Testis (tissue), 3 donors: ENCODE data around the gene ZNF804B. TPM values are rescaled to one million over a fixed set of nuclear protein-coding genes. Genes with fewer than 3 reads are reported as not detected.

ENCODE experiments used
- DNase-seq: peaks from one replicate; pipeline ENCODE4 v3.0.0-alpha.2; 2019
- H3K27ac ChIP-seq, 2 donors: fragments of 200-600 bp; sonication (generic); one replicate each; pipeline ENCODE4 v1.5.1; 2019
- H3K27me3 ChIP-seq: fragments of 200-600 bp; sonication (generic); one replicate; pipeline ENCODE4 v1.5.1; 2019
- H3K36me3 ChIP-seq: fragments of 200-600 bp; sonication (generic); one replicate; pipeline ENCODE4 v1.5.1; 2017; ENCODE audit warnings: low read depth; ENCODE audit errors: missing control alignments
- H3K4me1 ChIP-seq: fragments of 200-600 bp; sonication (generic); one replicate; pipeline ENCODE4 v1.5.1; 2019
- H3K4me3 ChIP-seq, 2 donors: fragments of 200-600 bp; sonication (generic); one replicate each; pipeline ENCODE4 v1.5.1; 2017 to 2019
- H3K9me3 ChIP-seq: fragments of 200-600 bp; sonication (generic); one replicate; pipeline ENCODE4 v1.5.1; 2017
- CTCF ChIP-seq, 3 experiments: fragments of 450-650 bp in 2 of 3; fragments of 200-600 bp in 1 of 3; sonication (generic) in 1 of 3; IDR thresholded peaks; one replicate each; pipeline ENCODE4 v1.5.1; 2016 to 2019; ENCODE audit warnings: antibody characterized with exemption in 3 of 3, mild to moderate bottlenecking in 2 of 3, moderate library complexity in 1 of 3
- POLR2A ChIP-seq: fragments of 450-650 bp; IDR thresholded peaks from one replicate; pipeline ENCODE4 v1.6.1; 2017; ENCODE audit warnings: antibody characterized with exemption, mild to moderate bottlenecking, moderate library complexity
- WGBS, 2 donors: methylation state at CpG; one replicate each; pipeline ENCODE4 v1.1.5; 2018; 5-methylcytosine and 5-hydroxymethylcytosine counted together
- intact Hi-C: fragments of 100-400 bp; cut with DNase I; formaldehyde crosslinking; loops from one replicate; pipeline ENCODE4 v1.15.1; 2023; ENCODE audit warnings: low total_unique reads
- polyA plus RNA-seq: library from polyadenylated mRNA; stranded (reverse); fragments of 350-450 nt; fragmentation: Illumina TruSeq; extraction: RNeasy Lipid Tissue Mini Kit (QIAGEN cat#74804); gene quantifications from one replicate; pipeline ENCODE4 v1.2.3, GENCODE V29; 2014; ENCODE audit warnings: low read depth, low replicate concordance; ENCODE audit not compliant: insufficient read depth
- total RNA-seq, 2 donors: library from RNA; depleted of rRNA; stranded (reverse); fragments of >200 nt; gene quantifications; one replicate each; pipeline ENCODE4 v1.2.3, GENCODE V29; 2016

ZNF804B gene
- total and polyA plus RNA-seq, 3 donors from 2014 or later, result 0.39 to 0.43 TPM; not detected in 1

- WGBS, 2 donors, result 64 to 68% methylated on average over 2 of the region's 2 CpGs
- DNase-seq, result no peak
- Histone ChIP-seq H3K4me3 (no peak overlapping the region), H3K27me3 (no peaks in the 10 kb centered on the region), H3K9me3 (no peaks in the 10 kb centered on the region), H3K27ac (no peak overlapping the region), H3K4me1 (no peaks in the 10 kb centered on the region), H3K36me3 (no peaks in the 10 kb centered on the region)
- intact Hi-C loops, result no loop called here
- TF ChIP-seq POLR2A, result no peak
- no peak for TF ChIP-seq CTCF (IDR thresholded peaks at IDR 0.05)
Observed at GRCh38 chr7:89123871-89124270, 364.4 kb downstream of the ZNF804B start.

DNA sequence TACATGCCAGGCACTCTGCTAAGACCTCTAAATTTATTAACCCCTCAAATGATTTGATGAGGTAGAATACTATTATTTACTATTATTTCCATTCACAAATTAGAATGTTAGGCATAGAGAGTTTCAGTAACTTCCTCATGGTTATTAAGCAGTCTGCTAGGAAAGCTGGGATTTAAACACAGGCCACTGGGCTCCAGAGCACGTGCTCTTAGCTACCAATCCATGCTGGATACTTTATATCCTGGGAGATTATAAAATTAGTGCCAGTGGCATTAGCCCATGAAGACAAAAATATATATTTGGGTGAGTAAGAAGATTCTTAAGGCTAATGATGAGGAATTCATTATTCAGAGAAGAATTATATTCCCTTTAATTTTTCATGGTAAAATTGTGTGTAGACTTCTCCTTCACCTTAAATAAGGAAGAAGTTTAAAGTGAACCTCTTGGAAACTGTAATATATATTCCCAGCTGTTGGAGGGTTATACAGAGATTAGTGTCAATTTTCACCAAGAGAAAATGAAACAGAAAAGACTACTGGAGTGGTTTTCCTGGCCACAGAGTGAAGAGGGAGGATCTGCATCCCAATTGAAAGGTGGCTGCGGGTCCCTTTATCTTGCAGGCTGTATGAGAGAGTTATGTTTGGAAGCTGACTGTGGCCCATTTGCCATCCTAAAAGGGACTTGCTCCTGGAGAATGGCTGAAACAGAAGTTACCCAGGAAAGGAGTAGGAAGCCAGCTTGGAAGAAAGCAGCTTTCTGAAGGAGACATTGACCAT is 370.3 kb downstream of the ZNF804B start:
- TF ChIP-seq POLR2A, result no peak
- no peak for TF ChIP-seq CTCF (IDR thresholded peaks at IDR 0.05)
- no peaks in the 10 kb centered on the region for H3K4me1 ChIP-seq
- no peaks in the 10 kb centered on the region for H3K27me3 ChIP-seq
- no peaks in the 10 kb centered on the region for H3K36me3 ChIP-seq
- DNase-seq, result no peak
- H3K27ac ChIP-seq, result no peak overlapping the region
- H3K9me3 ChIP-seq, result no peaks in the 10 kb centered on the region
- WGBS, 2 donors, result 87 to 89% methylated on average over 2 of the region's 2 CpGs
- no peak overlapping the region for H3K4me3 ChIP-seq
- intact Hi-C loops, result no loop called here

DNA sequence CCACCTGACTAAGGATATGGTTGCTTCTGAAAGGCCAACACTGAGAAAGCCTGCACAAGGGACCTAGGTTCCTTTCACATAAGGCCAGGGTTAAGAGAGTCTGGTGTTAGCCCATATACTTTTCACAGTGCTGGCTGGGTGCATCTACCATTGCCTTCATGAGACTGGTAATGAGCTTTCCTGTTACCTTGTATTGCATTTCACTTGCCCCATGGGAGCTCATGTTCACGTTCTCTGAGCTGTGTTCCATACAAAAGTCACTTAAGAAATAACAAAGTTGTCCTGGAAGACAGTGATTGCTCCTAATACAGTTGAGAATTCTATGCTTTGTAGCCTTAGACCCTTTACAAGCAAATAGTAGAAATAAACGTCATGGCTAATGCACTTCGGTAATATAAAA is 373.9 kb downstream of the ZNF804B start:
- H3K27me3 ChIP-seq, result no peaks in the 10 kb centered on the region
- no peak overlapping the region for H3K27ac ChIP-seq
- no peak overlapping the region for H3K4me3 ChIP-seq
- no peak for TF ChIP-seq POLR2A
- TF ChIP-seq CTCF (IDR thresholded peaks at IDR 0.05), result no peak
- DNase-seq, result no peak
- H3K9me3 ChIP-seq, result no peaks in the 10 kb centered on the region
- 35 to 39% methylated on average over 3 of the region's 3 CpGs for WGBS, 2 donors
- no peaks in the 10 kb centered on the region for H3K4me1 ChIP-seq
- intact Hi-C loops, result no loop called here
- no peaks in the 10 kb centered on the region for H3K36me3 ChIP-seq

DNA sequence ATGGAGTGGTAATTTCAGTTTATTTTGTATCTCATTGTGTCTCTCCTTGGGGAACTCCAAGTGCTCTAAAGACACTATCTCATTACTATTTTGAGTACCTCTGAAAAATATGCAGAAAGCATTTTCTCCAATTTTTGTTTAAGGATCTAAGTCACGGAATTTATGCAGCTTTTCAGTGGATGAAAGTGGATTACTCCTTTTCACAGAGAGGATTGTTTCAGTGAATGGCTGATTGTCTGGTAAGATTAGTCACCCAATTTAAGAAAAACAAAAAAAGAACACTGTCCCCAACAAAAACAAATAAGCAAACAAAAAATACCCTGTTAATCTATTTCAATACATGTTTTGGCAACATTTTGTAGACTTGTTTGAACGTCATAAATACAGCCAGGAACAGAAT is 374.3 kb downstream of the ZNF804B start:
- Histone ChIP-seq H3K27me3 (no peaks in the 10 kb centered on the region), H3K27ac (no peak overlapping the region), H3K4me1 (no peaks in the 10 kb centered on the region), H3K9me3 (no peaks in the 10 kb centered on the region), H3K4me3 (no peak overlapping the region), H3K36me3 (no peaks in the 10 kb centered on the region)
- DNase-seq, result no peak
- no peak for TF ChIP-seq POLR2A
- TF ChIP-seq CTCF (IDR thresholded peaks at IDR 0.05), result no peak
- WGBS, 2 donors, result 27 to 33% methylated on average over 2 of the region's 2 CpGs
- intact Hi-C loops, result no loop called here

GRCh38 chr7:89145801-89146200 is 386.3 kb downstream of the ZNF804B start:
- Histone ChIP-seq H3K27me3 (no peaks in the 10 kb centered on the region), H3K4me1 (no peaks in the 10 kb centered on the region), H3K36me3 (no peaks in the 10 kb centered on the region), H3K4me3 (no peak overlapping the region), H3K27ac (no peak overlapping the region), H3K9me3 (no peaks in the 10 kb centered on the region)
- no peak for DNase-seq
- intact Hi-C loops, result no loop called here
- no peak for TF ChIP-seq POLR2A
- no peak for TF ChIP-seq CTCF (IDR thresholded peaks at IDR 0.05)
